Stimulated activated naive CD8-positive, alpha-beta T cell treated with anti-CD3 and anti-CD28 coated beads, Interleukin-15, Interleukin-2, amounts not matched to agents 100 U/mL and 50 U/mL, for 24 hours (primary cell): Measurements from ENCODE around the gene THUMPD2.

ENCODE experiments used
- ATAC-seq: fragments of 150-1000 bp; cut with Tn5 transposase; one replicate; pipeline ENCODE4 v1.10.0; 2021
- DNase-seq: peaks from one replicate; pipeline ENCODE4 v3.0.0; 2021

The THUMPD2 gene

GRCh38 chr2:39715822-39716221 is 63.2 kb downstream of the THUMPD2 start:
- no peak for DNase-seq
- ATAC-seq: no peak

- ATAC-seq (no peak), DNase-seq (no peak)
These were observed 64.0 kb downstream of the THUMPD2 start for GRCh38 chr2:39715095-39715494.

- ATAC-seq (no peak), DNase-seq (no peak)
These were observed 66.1 kb downstream of the THUMPD2 start for GRCh38 chr2:39712953-39713352.

GRCh38 chr2:39710807-39711206 is 68.3 kb downstream of the THUMPD2 start:
- no peak for ATAC-seq
- no peak for DNase-seq

DNA sequence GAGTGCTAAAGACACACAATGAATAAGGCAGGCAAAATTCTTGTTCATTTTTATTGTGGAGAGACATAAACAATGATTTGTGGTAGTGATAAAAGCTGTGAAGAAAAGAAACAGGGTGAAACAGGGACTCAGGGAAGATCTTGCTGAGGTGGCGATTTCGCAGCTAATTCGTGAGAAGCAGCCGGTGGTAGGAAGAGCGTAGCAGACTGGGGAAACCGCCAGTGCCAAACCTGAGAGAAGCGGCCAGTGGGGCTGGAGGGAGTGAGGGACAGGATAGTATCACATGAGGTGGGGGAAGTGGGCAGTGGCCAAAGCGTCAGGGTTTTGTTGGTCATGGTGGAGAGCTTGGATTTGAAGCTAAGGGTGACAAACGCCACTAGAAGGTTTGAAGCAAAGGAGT is 71.1 kb downstream of the THUMPD2 start:
- no peak for DNase-seq
- ATAC-seq: no peak

- ATAC-seq: no peak
- DNase-seq: no peak
These were observed 72.1 kb downstream of the THUMPD2 start for GRCh38 chr2:39706945-39707344.

DNA sequence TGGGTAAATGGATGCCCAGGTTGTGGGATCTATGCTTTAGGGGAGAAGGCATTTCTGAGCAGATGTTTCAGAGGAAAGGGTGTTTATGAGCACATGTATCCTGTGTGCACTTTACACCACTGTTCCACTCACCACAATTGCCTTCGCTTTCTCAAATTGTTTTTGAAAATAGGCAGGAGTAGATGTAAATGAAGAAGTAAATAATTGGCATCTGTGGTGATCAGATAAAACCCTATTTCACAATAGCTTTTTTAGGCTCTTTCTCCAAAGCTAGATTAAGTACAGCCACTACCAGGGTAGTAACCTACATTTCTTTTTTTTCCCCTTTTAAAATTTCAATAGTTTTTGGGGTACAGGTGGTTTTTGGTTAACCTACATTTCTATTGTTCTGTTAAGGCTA is 72.7 kb downstream of the THUMPD2 start:
- ATAC-seq (no peak), DNase-seq (no peak)

DNA sequence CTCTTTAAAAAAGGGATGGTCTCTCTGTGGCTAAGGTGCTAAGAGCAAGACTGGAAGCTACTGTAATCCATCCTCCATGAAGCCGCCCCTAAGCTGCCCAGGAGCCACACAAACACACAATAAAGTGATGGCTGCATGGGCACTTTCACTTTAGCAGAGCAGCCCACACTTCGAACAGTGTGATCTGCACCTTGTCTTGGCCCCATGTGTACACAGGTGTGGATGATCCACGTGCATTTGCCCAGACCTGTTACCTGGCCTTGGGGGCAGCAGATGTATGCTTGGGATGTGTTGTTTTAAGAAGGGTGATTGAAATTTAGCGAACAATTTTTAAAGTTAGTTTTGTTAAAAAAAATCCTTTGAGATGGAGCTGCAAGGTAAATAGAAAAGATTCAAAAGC is 73.4 kb downstream of the THUMPD2 start:
- DNase-seq (no peak), ATAC-seq (no peak)

DNA sequence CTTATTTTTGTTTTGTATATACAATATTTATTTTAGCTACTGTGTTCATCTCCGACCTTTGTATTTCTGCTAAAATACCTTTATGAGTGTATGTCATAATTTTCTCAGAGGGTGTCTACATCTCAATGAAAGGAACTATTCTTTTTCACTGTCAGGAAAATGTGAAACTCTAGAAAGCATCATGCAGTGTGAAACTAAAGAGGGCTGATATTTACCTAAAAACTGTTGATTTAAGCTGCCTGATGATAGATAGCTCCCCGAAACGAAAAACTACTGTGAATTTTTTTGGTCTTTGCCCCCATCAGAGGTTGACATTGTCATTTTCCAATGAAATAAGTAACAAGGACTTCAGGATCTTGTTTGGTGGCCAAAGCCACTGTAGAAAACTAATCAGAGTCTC is 74.5 kb downstream of the THUMPD2 start:
- no peak for DNase-seq
- no peak for ATAC-seq

- DNase-seq: no peak
These were observed 75.7 kb downstream of the THUMPD2 start for GRCh38 chr2:39703181-39703872.

GRCh38 chr2:39701137-39701536 is 77.9 kb downstream of the THUMPD2 start:
- DNase-seq (no peak), ATAC-seq (no peak)

More at GRCh38 chr2:39703181-39703872, 75.7 kb downstream of the THUMPD2 start:
- no peak for ATAC-seq

- no peak for DNase-seq
- ATAC-seq: no peak
These were observed 81.6 kb downstream of the THUMPD2 start for GRCh38 chr2:39697454-39697853.

- DNase-seq (no peak), ATAC-seq (no peak)
These were observed 82.2 kb downstream of the THUMPD2 start for GRCh38 chr2:39696838-39697237.

DNA sequence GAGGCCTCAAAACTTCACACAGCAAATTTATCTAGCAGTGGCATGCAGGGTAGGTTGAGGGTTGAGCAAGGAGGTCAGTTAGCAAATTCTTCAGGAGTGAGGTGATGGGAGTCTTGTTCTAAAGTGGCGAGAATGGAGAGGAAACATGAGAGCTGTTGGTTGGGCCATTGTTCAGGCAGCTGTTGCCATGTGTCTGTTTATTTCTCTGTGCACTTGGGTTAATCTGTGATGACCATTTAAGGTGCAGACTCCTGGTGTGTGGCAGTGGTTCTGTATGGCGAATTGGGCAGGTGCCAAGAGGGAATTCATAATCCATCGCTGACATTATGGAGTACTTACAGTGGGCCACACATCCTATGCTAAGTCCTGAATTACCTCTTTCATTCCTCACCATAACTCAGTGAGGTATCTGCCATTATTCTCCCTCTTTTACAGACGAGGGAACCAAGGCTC is 82.9 kb downstream of the THUMPD2 start:
- no peak for ATAC-seq
- DNase-seq: no peak

- ATAC-seq (no peak), DNase-seq (no peak)
These were observed 85.8 kb downstream of the THUMPD2 start for GRCh38 chr2:39693245-39693644.

- ATAC-seq (no peak), DNase-seq (no peak)
These were observed 89.2 kb downstream of the THUMPD2 start for GRCh38 chr2:39689876-39690275.

GRCh38 chr2:39689272-39689841 is 89.7 kb downstream of the THUMPD2 start:
- DNase-seq: no peak
- ATAC-seq: no peak

- ATAC-seq (no peak), DNase-seq (no peak)
These were observed 90.9 kb downstream of the THUMPD2 start for GRCh38 chr2:39688181-39688580.

DNA sequence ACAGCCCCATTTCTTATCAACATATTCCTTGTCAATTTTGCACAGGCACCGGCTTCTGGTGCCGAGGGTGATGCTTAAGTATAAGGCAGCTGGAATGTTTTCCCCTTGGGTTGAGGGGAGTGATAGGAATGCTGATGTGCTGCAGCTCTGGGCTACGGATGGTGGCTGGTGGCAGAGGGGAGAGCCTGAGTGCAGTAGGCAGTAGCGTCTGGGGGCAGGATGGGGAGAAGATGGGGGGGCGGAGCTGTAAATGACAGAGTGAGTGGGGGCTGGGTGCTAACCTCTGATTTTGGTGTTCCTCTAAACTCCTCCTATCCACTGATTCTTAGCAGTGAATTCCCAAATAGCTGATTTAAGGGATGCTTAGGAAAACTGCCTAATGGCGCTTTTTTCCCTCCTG is 92.6 kb downstream of the THUMPD2 start:
- ATAC-seq (no peak), DNase-seq (no peak)
